AG09319 (cell line): ENCODE results near the gene ACBD6.

Experiments used
- DNase-seq: peaks from one replicate; pipeline ENCODE4 v3.0.0-alpha.2; 2010; ENCODE audit warnings: low read depth; ENCODE audit errors: extremely low read depth
- CTCF ChIP-seq: IDR thresholded peaks from 2 replicates; pipeline ENCODE4 v1.5.1; 2011; ENCODE audit warnings: low read depth, mild to moderate bottlenecking, inconsistent platforms, low read length, moderate library complexity

ACBD6 gene

GRCh38 chr1:180387413-180387812, 115.0 kb downstream of the ACBD6 start:
- TF ChIP-seq CTCF, result no peak
- no peak for DNase-seq

- DNase-seq, result no peak
- no peak for TF ChIP-seq CTCF
These were observed 115.5 kb downstream of the ACBD6 start for GRCh38 chr1:180386745-180387367.

- no peak for TF ChIP-seq CTCF
- DNase-seq, result no peak
These were observed 117.2 kb downstream of the ACBD6 start for GRCh38 chr1:180385144-180385543.

- TF ChIP-seq CTCF, result no peak
- DNase-seq, result no peak
These were observed 117.9 kb downstream of the ACBD6 start for GRCh38 chr1:180384286-180385005.

DNA sequence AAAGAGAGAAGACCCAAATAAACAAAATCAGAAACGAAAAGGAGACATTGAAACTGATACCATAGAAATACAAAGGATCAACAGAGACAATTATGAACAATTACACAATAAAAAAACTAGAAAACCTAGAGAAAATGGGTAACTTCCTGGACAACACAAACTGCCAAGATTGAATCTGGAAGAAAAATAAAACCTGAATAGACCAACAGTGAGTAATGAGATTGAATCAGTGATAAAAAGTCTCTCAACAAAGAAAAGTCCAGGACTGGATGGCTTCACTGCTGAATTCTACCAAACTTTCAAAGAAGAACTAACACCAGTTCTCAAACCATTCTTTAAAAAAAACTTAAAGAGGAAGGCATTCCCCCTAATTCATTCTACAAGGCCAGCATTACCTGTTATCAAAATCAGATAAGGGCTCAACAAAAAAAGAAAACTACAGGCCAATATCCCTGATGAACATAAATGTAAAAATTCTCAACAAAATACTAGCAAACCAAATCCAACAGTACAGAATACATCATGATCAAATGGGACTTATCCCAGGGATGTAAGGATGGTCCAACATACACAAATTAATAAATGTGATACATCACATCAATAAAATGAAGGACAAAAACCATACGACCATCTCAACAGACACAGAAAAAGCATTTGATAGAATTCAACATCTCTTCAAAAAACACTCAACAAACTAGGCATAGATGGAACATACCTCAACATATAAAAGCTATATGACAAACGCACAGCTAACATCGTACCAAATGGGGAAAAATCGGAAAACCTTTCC, 119.9 kb downstream of the ACBD6 start:
- no peak for TF ChIP-seq CTCF
- no peak for DNase-seq

- no peak for DNase-seq
- TF ChIP-seq CTCF, result no peak
These were observed 121.2 kb downstream of the ACBD6 start for GRCh38 chr1:180381184-180381580.
